NCI-H1417 (cell line): ENCODE results near the gene ZNF711.
"Not testable (repeated sequence)": the region's sequence is repeated elsewhere in the genome, so short reads cannot be mapped to it uniquely, and the experiment has no call there.

Experiments
- DNase-seq, 3 experiments: peaks; one replicate each; lab custom pipeline; 2025; lab: John Stamatoyannopoulos, UW

ZNF711 gene

DNA sequence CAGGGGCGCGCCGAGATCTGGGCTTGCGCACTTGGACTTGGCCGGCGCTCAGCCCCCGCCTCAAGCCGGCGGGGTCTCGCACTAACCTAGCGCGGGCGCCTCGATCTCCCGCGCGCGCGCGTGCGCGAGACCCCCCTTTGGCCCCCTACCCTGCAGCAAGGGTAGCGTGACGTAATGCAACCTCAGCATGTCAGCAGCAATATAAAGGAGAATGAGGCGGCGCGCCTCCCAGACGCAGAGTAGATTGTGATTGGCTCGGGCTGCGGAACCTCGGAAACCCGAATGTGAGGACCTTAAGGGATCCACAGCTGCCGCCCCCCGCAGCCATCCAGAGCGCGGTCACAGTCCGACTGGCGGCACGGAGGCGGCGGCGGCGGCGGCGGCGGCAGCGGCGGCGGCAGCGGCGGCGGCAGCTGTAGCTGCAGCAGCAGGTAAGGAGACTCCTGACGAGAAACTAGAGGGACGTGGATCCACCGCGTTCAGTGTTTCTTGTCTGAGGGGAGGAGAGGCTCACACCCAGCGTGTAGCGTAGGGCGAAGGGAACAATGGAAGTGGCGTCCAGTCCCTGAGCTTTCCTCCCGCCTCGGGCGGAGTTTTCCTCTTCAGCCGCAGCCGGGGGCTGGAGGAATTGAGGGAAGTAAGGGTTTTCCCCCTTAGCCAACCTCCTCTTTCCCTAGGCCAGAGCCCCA lies at the start of gene ZNF711, which contains the start of gene SATL1:
Gene ZNF711, plus strand, starts transcription at position 231 of the 689 bp plus-strand sequence. CDS start 3,582 bp downstream, outside the sequence.
Gene SATL1, minus strand, starts transcription at position 19 of the 689 bp plus-strand sequence. CDS start 134,811 bp downstream, outside the sequence.
- peak; percentile 56 to 99 (median 96) for DNase-seq

DNA sequence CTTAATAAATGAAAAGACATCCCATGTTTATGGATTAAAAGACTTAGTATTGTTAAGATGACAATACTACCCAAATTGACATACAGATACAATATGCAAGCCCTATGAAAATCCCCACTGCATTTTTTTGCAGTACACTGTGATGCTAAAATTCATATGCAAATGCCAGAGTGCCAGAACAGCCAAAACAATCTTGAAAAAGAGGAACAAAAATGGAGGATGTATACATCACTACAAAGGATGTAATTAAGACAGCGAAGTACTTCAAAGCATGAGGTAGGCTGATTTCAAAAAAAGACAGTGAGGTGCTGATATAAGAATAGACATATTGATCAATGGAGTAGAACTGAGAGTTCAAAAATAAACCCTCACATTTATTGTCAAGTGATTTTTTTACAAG lies 47.5 kb upstream of the ZNF711 start:
- DNase-seq: no peak

DNA sequence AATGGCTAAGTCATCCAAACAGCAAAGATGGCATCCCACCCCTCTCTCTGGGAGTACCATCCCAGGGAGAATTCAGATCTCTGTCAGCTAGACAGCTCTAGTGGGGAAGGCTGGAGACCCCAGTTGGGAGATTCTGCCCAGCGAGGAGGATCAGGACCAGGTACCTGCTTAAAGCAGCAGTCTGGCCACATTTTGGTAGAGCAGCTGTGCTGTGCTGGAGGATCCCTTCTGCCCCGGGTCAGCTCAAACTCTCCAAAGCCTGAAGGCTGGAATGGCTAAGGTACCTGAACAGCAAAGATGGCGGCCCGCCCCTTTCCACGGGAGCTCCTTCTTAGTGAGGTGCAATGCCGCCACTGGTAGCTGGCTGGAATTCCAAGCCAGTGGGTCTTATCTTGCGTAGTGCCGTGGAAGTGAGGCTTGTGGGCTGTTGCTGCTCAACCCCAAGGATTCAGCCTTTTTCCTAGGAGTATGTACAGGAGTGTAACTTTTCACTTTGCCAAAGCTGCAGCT lies 40.3 kb upstream of the ZNF711 start:
- no peak for DNase-seq

DNA sequence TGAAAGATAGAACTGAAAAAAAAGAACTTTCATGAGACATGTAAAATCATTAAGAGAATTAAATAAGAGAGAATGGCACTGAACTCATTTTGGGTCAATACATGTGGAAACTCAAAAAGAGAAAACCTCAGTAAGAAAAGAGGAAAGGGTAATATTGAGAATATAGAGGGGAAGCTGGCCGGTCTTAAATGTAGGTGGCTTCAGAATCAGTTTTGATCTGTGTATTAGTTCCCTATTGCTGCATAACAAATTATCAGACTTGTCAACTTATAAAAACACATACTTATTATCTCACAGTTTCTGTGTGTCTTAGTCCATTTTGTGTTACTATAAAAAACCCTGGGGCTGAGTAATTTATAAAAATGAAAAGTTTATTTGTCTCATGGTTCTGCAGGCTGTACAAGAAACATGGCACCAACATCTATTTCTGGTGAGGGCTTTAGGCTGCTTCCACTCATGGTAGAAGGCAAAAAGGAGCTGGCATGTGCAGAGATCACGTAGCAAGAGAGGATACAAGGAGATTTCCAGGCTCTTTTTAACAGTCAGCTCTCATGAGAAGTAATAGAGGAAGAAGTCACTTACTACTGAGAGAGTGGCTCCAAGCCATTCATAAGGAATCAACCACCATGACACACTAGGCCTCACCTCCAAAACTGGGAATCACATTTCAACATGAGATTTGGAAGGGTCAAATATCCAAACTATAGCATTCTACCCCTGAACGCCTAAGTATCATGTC lies 29.8 kb upstream of the ZNF711 start:
- DNase-seq: no peak

DNA sequence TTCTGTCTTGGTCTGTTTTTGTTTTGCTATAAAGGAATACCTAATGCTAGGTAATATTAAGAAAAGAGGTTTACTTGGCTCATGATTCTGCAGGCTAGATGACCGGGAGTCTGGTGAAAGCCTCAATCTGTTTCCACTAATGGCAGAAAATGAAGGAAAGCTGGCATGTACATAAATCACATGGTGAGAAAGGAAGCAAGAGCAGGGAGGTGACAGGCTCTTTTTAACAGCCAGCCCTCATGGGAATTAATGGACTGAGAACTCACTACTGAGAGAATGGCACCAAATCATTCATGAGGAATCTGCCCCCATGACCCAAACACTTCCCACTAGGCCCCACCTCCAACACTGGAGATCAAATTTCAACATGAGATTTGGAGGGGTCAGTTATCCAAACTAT lies 27.8 kb upstream of the ZNF711 start:
- no peak for DNase-seq

DNA sequence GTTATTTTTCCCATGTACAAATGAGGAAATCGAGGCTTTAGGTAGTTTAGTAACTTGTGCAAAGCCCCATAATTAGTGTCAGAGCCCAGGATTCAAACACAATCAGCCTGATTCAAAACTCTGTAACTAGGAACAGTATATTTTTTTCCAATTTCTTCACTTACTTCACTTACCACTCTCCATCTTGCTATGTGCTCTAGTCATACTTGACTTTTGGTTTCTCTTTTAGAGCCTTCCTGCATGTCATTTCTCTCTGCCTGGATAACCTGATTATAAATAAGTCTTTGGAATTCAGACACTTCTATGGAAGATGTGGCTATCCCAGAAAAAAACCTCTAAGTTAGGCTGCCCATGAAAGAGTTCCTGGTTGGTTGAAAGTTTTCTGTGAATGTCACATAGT lies 22.4 kb upstream of the ZNF711 start:
- no peak for DNase-seq

DNA sequence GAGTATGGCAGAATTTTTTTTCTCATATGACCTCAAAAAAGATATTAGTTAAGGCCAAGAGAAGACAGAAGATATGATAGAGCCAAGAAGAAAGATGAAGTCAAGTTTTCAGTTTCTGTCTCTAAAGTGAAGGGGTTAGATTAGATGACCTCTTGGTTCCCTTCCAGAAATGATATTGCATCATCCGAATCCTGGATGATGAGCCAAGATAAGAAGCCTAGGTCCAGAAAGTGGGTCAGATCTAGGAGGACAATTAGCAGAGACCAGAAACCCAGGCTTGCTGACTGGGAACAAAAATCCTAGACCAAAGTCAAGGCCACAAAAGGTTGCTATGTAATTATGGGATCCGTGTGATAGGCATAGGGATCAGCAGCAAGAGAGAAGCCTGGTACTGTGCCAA lies 20.4 kb upstream of the ZNF711 start:
- peak in 1 of 3 experiments; percentile 23 for DNase-seq

DNA sequence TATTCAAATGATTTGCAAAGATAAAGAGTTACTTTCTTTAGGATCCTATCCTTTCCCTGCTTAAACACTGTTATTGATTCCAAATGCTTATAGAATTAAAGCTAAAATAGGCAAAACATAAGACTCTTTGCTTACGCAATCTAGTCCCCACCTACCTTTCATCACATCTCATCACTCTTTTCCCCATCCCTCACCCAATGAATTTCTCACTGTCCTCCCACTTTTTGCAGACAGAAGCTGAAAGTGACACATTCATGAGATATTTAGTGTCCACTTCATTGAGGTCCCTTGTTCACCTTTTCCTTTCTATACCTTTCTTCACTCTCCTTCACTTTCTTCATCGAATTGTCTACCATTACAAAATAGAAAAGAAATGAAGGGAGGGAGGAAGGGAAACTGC lies 636 bp upstream of the ZNF711 start:
- peak in 2 of 3 experiments; percentile 57 to 87 for DNase-seq

DNA sequence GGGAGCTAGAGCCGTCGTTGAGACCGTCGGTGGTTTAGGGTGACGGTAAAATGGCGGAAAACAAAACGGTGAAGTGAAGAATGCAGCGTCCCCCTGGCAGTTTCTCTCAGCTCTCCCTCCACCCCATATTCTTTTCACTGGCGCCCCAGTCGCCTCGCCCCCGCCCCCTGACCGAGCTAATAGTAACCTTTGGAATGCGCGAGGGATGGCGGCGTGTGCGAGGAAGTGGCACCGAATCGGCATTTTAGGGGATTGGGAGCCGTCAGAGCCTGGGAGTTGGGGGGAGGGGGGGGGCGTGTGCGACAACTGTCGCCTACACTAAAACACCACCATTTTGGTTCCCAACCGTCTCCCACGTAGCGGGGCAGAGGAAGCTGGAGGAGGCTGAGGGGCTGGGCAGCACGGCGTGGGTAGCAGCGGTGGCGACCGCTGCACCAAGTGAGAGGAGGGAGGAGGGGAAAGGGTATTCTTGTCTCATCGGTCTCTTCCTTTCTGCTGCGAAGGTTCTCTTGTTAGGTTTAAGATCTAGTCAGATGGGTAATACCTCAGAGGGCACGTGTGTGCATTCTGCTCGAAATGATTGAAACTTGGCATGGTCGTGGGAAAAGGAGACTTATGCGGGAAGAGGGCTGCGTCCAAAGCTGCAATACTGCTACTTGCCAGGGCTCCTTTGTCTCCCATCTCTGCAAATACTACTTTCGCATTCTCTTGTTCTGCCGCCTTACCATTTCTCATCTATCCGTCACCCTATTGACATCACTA lies 840 bp downstream of the ZNF711 start:
- DNase-seq: peak in 2 of 3 experiments; percentile 82 to 90

DNA sequence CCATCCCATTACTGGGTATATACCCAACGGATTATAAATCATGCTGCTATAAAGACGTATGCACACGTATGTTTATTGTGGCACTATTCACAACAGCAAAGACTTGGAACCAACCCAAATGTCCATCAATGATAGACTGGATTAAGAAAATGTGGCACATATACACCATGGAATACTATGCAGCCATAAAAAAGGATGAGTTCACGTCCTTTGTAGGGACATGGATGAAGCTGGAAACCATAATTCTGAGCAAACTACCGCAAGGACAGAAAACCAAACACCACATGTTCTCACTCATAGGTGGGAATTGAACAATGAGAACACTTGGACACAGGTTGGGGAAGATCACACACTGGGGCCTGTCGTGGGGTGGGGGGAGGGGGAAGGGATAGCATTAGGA lies 41.5 kb downstream of the ZNF711 start:
- DNase-seq: not testable (repeated sequence)

DNA sequence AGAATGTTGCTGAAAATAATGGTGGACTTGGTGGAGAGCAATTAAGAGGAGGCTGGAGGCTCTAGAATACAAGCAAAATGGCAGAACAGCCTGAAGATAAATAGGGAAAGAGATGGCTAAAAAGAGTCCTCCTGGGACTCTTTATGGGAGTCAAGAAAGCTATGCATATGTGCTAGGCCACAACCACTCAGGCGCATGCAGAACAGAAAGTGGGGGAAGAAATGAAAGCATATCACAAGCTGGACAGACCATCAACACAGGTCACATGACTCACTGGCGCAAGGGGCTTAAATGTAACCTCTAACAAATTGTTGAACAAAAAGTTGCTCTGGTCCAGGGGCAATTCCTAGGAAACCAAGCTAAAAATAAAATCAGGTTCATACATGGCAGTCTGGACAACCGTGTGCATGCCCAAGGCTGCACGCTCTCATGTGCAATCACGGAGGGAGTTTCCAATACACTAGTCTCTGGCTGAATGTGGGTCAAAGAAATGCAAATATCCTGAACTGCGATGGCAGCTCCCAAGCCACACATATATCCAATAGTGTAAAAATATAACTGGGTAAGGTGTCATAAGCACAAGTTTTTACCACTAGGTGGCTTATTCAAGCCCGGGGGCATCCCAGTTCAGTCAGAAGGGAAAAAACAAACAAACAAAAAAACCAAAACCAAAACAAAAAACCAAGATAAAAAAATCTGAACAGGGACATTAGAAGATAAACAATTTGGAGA lies 45.4 kb downstream of the ZNF711 start:
- DNase-seq: no peak

DNA sequence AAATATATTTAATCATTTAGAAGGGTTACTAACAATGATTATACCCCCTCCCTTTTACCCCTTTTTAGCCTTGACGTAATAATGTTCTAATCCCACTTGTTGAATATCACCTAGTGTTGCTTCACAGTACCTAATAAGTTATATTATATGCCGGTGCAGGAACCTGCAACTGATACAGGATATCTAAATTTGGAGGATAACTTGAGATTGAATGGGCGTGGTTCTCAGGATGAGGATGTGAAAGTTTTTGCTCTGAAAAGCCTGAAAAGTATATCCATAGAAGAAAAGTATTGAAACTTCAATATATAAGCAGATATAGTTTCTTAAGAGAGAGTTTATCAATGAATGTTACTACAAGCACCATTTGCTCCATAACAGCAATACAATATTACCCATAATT lies 59.8 kb downstream of the ZNF711 start:
- no peak for DNase-seq

DNA sequence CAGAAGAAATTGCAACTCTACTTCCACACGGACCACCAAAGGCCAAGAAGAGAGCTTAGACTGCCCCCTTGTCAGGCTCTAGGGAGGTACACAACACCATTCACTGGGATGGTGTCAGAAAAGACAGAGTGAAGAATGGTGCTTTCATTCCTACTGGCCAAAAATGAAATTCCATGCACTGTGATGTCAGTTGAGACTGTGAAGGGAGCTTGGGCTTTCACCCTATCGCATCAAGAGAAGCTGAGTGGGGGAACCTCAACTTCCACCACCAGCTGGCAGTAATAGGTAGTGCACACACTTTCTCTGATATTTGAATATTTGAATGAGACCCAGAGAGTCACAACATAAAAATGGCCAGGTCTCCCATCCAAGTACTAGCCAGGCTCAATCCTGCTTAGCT lies 65.9 kb downstream of the ZNF711 start:
- no peak for DNase-seq

DNA sequence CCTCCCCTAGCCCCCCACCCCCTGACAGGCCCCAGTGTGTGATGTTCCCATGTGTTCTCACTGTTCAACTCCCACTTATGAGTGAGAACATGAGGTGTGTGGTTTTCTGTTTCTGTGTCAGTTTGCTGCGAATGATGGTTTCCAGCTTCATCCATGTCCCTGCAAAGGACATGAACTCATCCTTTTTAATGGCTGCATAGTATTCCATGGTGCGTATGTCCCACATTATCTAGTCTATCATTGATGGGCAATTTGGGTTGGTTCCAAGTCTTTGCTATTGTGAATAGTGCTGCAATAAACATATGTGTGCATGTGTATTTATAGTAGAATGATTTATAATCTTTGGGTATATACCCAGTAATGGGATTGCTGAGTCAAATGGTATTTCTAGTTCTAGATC lies 67.6 kb downstream of the ZNF711 start:
- DNase-seq: not testable (repeated sequence)
